ENCODE measurements around the gene ECI1.
"Not testable (repeated sequence)": the region's sequence is repeated elsewhere in the genome, so short reads cannot be mapped to it uniquely, and the experiment has no call there.

The ECI1 gene

GRCh38 chr16:2210386-2211365 lies 40.7 kb downstream of the ECI1 start, which contains the start of gene BRICD5:
Gene BRICD5 (minus strand): TSS chr16:2210863. CDS start chr16:2210833, 30 bp downstream.
- peak; percentile 35 for DNase-seq (ENCODE audit: low spot score)

GRCh38 chr16:2210009-2210332 lies 41.4 kb downstream of the ECI1 start:
- no peak for DNase-seq (ENCODE audit: low spot score)

- no peak for DNase-seq (ENCODE audit: low spot score)
These were observed 42.0 kb downstream of the ECI1 start for GRCh38 chr16:2209258-2210008.

- no peak for DNase-seq (ENCODE audit: low spot score)
These were observed 42.6 kb downstream of the ECI1 start for GRCh38 chr16:2208772-2209171.

GRCh38 chr16:2208308-2208707 lies 43.1 kb downstream of the ECI1 start:
- no peak for DNase-seq (ENCODE audit: low spot score)

- no peak for DNase-seq (ENCODE audit: low spot score)
These were observed 43.5 kb downstream of the ECI1 start for GRCh38 chr16:2207872-2208271.

- no peak for DNase-seq (ENCODE audit: low spot score)
These were observed 44.5 kb downstream of the ECI1 start for GRCh38 chr16:2206780-2207433.

- DNase-seq (ENCODE audit: low spot score), result no peak
These were observed 45.0 kb downstream of the ECI1 start for GRCh38 chr16:2206420-2206779.

- no peak for DNase-seq (ENCODE audit: low spot score)
These were observed 45.4 kb downstream of the ECI1 start for GRCh38 chr16:2205967-2206313.

GRCh38 chr16:2205104-2205966 lies 46.1 kb downstream of the ECI1 start, which contains the start of gene MLST8:
Gene MLST8 (plus strand): TSS chr16:2205454. CDS start chr16:2206086, 632 bp downstream.
- peak; percentile 80 for DNase-seq (ENCODE audit: low spot score)

GRCh38 chr16:2204416-2205103 lies 46.8 kb downstream of the ECI1 start:
- no peak for DNase-seq (ENCODE audit: low spot score)

- not testable (repeated sequence) for DNase-seq (ENCODE audit: low spot score)
These were observed 48.2 kb downstream of the ECI1 start for GRCh38 chr16:2203119-2203688.

GRCh38 chr16:2200313-2200712 lies 51.1 kb downstream of the ECI1 start:
- no peak for DNase-seq (ENCODE audit: low spot score)

GRCh38 chr16:2199621-2200139 lies 51.7 kb downstream of the ECI1 start:
- DNase-seq (ENCODE audit: low spot score), result no peak

GRCh38 chr16:2199095-2199494 lies 52.3 kb downstream of the ECI1 start:
- no peak for DNase-seq (ENCODE audit: low spot score)

- no peak for DNase-seq (ENCODE audit: low spot score)
These were observed 53.1 kb downstream of the ECI1 start for GRCh38 chr16:2198283-2198682.

- no peak for DNase-seq (ENCODE audit: low spot score)
These were observed 53.6 kb downstream of the ECI1 start for GRCh38 chr16:2197765-2198164.

- no peak for DNase-seq (ENCODE audit: low spot score)
These were observed 54.3 kb downstream of the ECI1 start for GRCh38 chr16:2196981-2197511.

- no peak for DNase-seq (ENCODE audit: low spot score)
These were observed 55.0 kb downstream of the ECI1 start, which contains the start of gene CASKIN1 for GRCh38 chr16:2196162-2196980. Gene CASKIN1 (minus strand): TSS chr16:2196605. CDS start chr16:2196432, 173 bp downstream.

Measured in cerebellar cortex (tissue), 1 donor.